ENCODE results near the gene EFR3B. TPM values are rescaled to one million over a fixed set of nuclear protein-coding genes. Genes with fewer than 3 reads are reported as not detected.

EFR3B gene
- total and polyA plus RNA-seq, 2 of the 13 experiments (the other 11 are each of a cell fraction or from before 2014, with no cell fraction given): 0.42 TPM

DNA sequence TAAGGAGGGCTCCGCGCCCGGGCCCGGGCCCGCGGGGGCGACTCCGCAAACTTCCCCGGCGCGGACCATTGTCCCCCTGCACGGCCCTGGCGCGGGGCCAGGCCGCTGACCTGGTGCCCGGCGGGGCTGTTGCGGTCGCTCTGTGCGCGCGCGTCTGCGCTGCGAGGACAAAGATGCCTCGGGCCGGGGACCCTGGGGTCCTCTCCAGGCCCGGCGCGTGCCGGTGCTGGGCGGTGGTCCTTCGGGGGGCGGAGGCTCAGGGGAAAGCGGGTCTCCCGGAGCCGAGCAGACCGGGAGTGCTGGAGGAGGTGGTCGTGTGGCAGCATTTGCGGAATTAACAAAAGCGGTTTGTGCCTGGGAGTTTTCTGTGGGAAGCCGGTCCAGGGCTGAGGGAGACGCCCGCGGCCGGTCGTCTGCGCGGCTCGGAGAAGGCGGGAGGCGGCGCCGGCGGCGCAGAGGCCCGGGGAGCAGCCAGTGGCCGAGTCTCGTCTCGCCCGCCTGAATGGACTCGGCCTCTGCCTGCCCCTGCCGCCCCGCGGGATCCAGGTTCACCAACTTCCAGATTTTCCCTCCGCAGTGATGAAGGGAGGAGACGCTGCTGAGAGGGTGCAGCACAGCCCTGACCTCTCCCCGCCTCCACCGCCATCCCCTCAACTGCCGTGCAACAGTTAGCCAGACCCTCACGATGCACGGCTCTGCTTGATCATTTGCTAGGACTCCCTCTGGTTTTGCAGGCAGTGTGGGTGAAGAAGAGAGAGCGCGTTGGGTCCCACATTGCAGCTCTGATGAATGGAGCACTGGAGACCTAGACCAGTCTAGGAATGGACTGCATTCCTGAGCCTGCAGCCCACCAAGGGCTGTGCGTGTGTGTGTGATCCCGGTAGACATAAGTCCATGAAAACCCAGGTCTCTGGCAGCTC lies 705 bp downstream of the EFR3B start (continued):
- TF ChIP-seq, protein P1, sequence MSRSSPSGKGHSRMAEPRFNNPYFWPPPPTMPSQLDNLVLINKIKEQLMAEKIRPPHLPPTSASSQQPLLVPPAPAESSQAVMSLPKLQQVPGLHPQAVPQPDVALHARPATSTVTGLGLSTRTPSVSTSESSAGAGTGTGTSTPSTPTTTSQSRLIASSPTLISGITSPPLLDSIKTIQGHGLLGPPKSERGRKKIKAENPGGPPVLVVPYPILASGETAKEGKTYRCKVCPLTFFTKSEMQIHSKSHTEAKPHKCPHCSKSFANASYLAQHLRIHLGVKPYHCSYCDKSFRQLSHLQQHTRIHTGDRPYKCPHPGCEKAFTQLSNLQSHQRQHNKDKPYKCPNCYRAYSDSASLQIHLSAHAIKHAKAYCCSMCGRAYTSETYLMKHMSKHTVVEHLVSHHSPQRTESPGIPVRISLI (CRISPR knock-in tag; IDR thresholded peaks at IDR 0.05; ENCODE audit: borderline replicate concordance): no peak
- no peak for TF ChIP-seq DR1 (CRISPR knock-in tag; IDR thresholded peaks at IDR 0.05)
- TF ChIP-seq NFRKB (IDR thresholded peaks at IDR 0.05): no peak
- no peak for TF ChIP-seq SETDB1 (CRISPR knock-in tag; IDR thresholded peaks at IDR 0.05; ENCODE audit: borderline replicate concordance)
- no peak for TF ChIP-seq POLR2A (IDR thresholded peaks at IDR 0.05; ENCODE audit: insufficient read depth in 1 of 2, low read depth in 2 of 2, low read length in 2 of 2)
- TF ChIP-seq ARNT2 (CRISPR knock-in tag; IDR thresholded peaks at IDR 0.05; ENCODE audit: low read depth): no peak; the same call in 1 of the 2 replicates
- no peak; the same call in 1 of the 2 replicates for TF ChIP-seq SP2 (CRISPR knock-in tag; IDR thresholded peaks at IDR 0.05)

DNA sequence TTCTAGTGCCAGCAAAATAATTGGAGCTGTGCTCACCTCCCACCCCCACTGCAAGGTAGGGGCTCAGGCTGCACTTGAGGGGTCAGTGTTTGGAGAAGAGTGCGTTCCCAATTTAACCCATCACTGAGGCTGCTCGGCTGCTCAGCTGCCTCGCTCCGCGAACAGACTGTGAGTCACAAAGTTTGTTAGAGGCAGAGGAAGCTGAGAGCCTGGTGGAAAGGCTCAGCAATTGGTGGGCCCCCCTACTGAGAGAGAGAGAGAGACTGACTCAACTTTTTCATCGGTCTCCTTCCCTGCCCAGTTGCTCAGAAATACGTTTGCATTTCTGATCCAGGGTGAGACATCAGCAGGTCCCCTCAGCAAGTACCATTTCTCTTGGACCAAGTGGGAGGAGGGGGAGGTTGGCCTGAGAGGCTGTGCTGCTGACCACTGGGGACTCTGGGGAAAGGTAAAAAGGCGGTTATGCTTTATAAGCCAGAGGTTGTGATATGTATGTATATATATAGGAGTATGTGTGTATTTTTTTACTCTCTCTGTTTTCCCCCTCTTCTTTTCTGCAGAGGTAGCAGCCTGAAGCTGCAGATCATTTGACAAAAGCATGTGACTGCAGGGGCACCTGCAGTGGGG lies 1.5 kb downstream of the EFR3B start:
- no peak overlapping the region for H3K27ac ChIP-seq (ENCODE audit: extremely low read length, insufficient read depth, low read length)
- H3K79me2 ChIP-seq (ENCODE audit: insufficient read depth, low read length): no peaks in the 10 kb centered on the region
- no peak for TF ChIP-seq ZNF749 (CRISPR knock-in tag; IDR thresholded peaks at IDR 0.05; ENCODE audit: borderline replicate concordance)
- TF ChIP-seq, protein P2, sequence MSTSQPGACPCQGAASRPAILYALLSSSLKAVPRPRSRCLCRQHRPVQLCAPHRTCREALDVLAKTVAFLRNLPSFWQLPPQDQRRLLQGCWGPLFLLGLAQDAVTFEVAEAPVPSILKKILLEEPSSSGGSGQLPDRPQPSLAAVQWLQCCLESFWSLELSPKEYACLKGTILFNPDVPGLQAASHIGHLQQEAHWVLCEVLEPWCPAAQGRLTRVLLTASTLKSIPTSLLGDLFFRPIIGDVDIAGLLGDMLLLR (CRISPR knock-in tag; IDR thresholded peaks at IDR 0.05): no peak
- TF ChIP-seq FOSL2 (CRISPR knock-in tag; IDR thresholded peaks at IDR 0.05): 0 out of 2 replicates have a peak, but pooled peaks have one; percentile 16
- TF ChIP-seq STAT5B (CRISPR knock-in tag; IDR thresholded peaks at IDR 0.05): no peak
- 0 out of 2 replicates have a peak, but pooled peaks have one; percentile 1 for TF ChIP-seq CBX2 (IDR thresholded peaks at IDR 0.05; ENCODE audit: low read depth, low read length)
- TF ChIP-seq CBX2 (CRISPR knock-in tag; IDR thresholded peaks at IDR 0.05; ENCODE audit: low read depth): no peak
- no peak for TF ChIP-seq ZNF205 (CRISPR knock-in tag; IDR thresholded peaks at IDR 0.05)
- TF ChIP-seq SPEN (CRISPR knock-in tag; IDR thresholded peaks at IDR 0.05; ENCODE audit: low read depth): no peak
- H3K27me3 ChIP-seq (ENCODE audit: control insufficient read depth in 1 of 2, insufficient read depth in 2 of 2, low read length in 2 of 2): peaks cover 0 to 42% of the 10 kb centered on the region in 2 experiments; a peak in 3 of 5 replicates
- CTCF ChIA-PET (ENCODE audit: low intra/inter-chr PET ratio, low total read pairs): no interaction called here
- POLR2A ChIA-PET: no interaction called here
- no peak for DNase-seq (ENCODE audit: low spot score)
- peaks cover 21% of the 10 kb centered on the region for H3K4me1 ChIP-seq (ENCODE audit: insufficient read depth, low read length)
- H4K20me1 ChIP-seq (ENCODE audit: insufficient read depth, low read length): no peaks in the 10 kb centered on the region
- H3K9me3 ChIP-seq (ENCODE audit: low read length): no peaks in the 10 kb centered on the region
- no peak for ATAC-seq
- 16% methylated on average over 8 of the region's 8 CpGs for WGBS (ENCODE audit: low lambda C conversion rate)
- no peak for FAIRE-seq
- no peaks in the 10 kb centered on the region for H3K36me3 ChIP-seq (replicated peaks in 1 of 2; ENCODE audit: control insufficient read depth in 1 of 2, insufficient read depth in 2 of 2, low read length in 2 of 2)
- H3K4me2 ChIP-seq (ENCODE audit: low read depth, low read length): peak overlapping the region; percentile 90
- H3K4me3 ChIP-seq (replicated peaks in 1 of 3; ENCODE audit: insufficient read depth in 1 of 3, low read depth in 2 of 3, low read length in 3 of 3): peak overlapping the region; percentile 64 to 80 (median 80); a peak in 4 of 6 replicates
- intact Hi-C loops (cut with micrococcal nuclease; ENCODE audit: unreplicated experiment) (loop anchor here (2.0 kb wide), 1 partner anchor 63 kb away; no protein-coding TSS in a partner anchor), in situ Hi-C loops (cut with HindIII; ENCODE audit: extremely low pct_ligation_motif_present, low pct_unique_long_range_greater_than_20kb) (no loop called here)
- BruUV-seq (replicated peaks): no TSS peak
- no peak overlapping the region for H2AFZ ChIP-seq (ENCODE audit: low read length)
- no peak overlapping the region for H3K9ac ChIP-seq (ENCODE audit: insufficient read depth, low read depth, low read length)
